Measurements from ENCODE around the gene MSI2. TPM values are rescaled to one million over a fixed set of nuclear protein-coding genes. Genes with fewer than 3 reads are reported as not detected.
"Not testable (repeated sequence)": the region's sequence is repeated elsewhere in the genome, so short reads cannot be mapped to it uniquely, and the experiment has no call there.

MSI2 gene
- total and polyA plus RNA-seq, 8 donors = 35.0 to 49.5 (median 47.5) TPM

- Histone ChIP-seq H3K36me3 (no peaks in the 10 kb centered on the region), H3K27ac (no peak overlapping the region), H3K27me3 (no peaks in the 10 kb centered on the region), H3K4me3 (no peak overlapping the region), H3K9me3 (no peaks in the 10 kb centered on the region), H3K4me1 (peaks cover 0 to 4% of the 10 kb centered on the region in 2 donors)
- TF ChIP-seq CTCF (IDR thresholded peaks at IDR 0.05) = no peak
- intact Hi-C loops (cut with DNase I) = no loop called here
- DNase-seq (no peak), ATAC-seq (no peak)
These were observed 238.1 kb downstream of the MSI2 start for GRCh38 chr17:57494443-57494842.

DNA sequence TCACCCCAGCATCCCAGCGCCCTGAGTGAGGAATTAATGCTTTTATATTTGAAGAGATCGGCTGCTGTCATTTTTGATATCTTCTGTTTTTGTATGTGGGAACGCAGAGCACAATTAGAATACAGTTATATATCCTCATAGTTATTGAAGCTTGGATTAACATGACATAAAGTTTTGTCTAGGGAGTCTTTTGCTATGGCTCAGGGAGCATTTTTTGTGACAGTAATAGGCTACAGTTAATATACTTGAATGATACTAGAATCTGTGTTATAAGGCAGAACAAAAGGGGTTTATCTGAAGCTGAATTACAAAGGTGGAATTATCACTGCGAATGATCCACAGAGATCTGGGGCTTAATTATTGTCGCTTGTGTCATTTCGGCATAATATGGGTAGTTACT lies 239.4 kb downstream of the MSI2 start:
- peaks cover 0 to 4% of the 10 kb centered on the region in 2 donors for H3K4me1 ChIP-seq
- no peak for DNase-seq
- intact Hi-C loops (cut with DNase I) = no loop called here
- H3K27ac ChIP-seq = no peak overlapping the region
- no peak for TF ChIP-seq CTCF (IDR thresholded peaks at IDR 0.05)
- H3K27me3 ChIP-seq = no peaks in the 10 kb centered on the region
- no peak overlapping the region for H3K4me3 ChIP-seq
- no peaks in the 10 kb centered on the region for H3K9me3 ChIP-seq
- ATAC-seq = no peak
- no peaks in the 10 kb centered on the region for H3K36me3 ChIP-seq

DNA sequence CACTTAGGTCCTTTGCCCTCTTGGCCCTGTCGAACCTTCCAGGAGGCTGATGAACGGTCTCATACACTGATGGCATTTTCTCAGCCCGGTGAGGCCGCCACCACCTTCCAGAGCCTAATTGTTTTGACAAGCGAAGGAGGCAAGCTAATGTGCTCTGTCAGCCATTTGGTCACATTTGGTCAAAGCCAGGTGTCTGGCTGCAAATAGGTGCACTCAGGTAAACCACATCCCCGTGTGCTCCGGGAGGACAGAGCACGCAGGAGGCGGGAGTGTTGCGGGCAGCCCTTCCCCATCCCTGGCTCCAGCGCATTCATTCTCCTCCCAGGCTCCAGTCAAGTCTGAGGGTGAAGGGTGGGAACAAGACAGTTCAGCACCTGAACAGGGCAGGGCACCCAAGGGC lies 240.1 kb downstream of the MSI2 start:
- no peaks in the 10 kb centered on the region for H3K9me3 ChIP-seq
- ATAC-seq (no peak), DNase-seq (no peak)
- peaks cover 0 to 4% of the 10 kb centered on the region in 2 donors for H3K4me1 ChIP-seq
- H3K4me3 ChIP-seq = no peak overlapping the region
- H3K27me3 ChIP-seq = no peaks in the 10 kb centered on the region
- no peak for TF ChIP-seq CTCF (IDR thresholded peaks at IDR 0.05)
- H3K36me3 ChIP-seq = no peaks in the 10 kb centered on the region
- intact Hi-C loops (cut with DNase I) = no loop called here
- H3K27ac ChIP-seq = no peak overlapping the region

GRCh38 chr17:57498443-57498842 lies 242.1 kb downstream of the MSI2 start:
- Histone ChIP-seq H3K9me3 (no peaks in the 10 kb centered on the region), H3K4me3 (no peak overlapping the region), H3K36me3 (no peaks in the 10 kb centered on the region), H3K27me3 (no peaks in the 10 kb centered on the region), H3K27ac (no peak overlapping the region), H3K4me1 (peaks cover 0 to 4% of the 10 kb centered on the region in 2 donors)
- no peak for TF ChIP-seq CTCF (IDR thresholded peaks at IDR 0.05)
- intact Hi-C loops (cut with DNase I) = no loop called here
- no peak for ATAC-seq
- DNase-seq = no peak

DNA sequence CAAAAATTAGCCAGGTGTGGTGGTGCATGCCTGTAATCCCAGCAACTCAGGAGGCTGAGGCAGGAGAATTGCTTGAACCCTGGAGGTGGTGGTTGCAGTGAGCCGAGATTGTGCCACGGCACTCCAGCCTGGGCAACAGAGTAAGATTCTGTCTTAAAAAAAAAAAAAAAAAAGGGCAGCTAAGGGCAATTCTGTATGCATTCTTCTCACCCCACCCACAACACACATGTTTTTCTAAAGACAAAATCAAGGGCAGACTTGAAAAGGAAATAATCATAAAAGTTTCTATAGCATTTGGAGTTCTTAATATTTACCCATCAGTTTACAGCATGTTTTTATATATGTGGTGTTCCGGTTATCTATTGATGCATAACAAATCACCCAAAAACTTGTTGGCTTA lies 242.9 kb downstream of the MSI2 start:
- H3K36me3 ChIP-seq; H3K27ac ChIP-seq; ATAC-seq; H3K9me3 ChIP-seq; H3K4me1 ChIP-seq; H3K27me3 ChIP-seq; H3K4me3 ChIP-seq; DNase-seq; intact Hi-C loops (cut with DNase I): not testable (repeated sequence)

GRCh38 chr17:57499648-57500049 lies 243.3 kb downstream of the MSI2 start:
- Histone ChIP-seq H3K27ac (no peak overlapping the region), H3K27me3 (no peaks in the 10 kb centered on the region), H3K36me3 (no peaks in the 10 kb centered on the region), H3K9me3 (no peaks in the 10 kb centered on the region), H3K4me1 (peaks cover 0 to 4% of the 10 kb centered on the region in 2 donors), H3K4me3 (no peak overlapping the region)
- ATAC-seq (no peak), DNase-seq (no peak)
- intact Hi-C loops (cut with DNase I) = no loop called here
- TF ChIP-seq CTCF (IDR thresholded peaks at IDR 0.05) = no peak

Measured in left lung (tissue), 10 donors.